SK-N-SH (cell line): ENCODE measurements around the gene SPAG9. TPM values are rescaled to one million over a fixed set of nuclear protein-coding genes. Genes with fewer than 3 reads are reported as not detected.

Source experiments
- CTCF ChIA-PET: fragments of 300-600, 350-600 bp; formaldehyde crosslinking; extraction: SDS; loops from one replicate; lab custom pipeline; 2021; lab: Yijun Ruan, JAX
- POLR2A ChIA-PET: fragments of 350-600 bp; sonication (Branson Sonifier 250); formaldehyde crosslinking; extraction: SDS; loops from one replicate; lab custom pipeline; 2020; ENCODE audit warnings: antibody characterized with exemption, inconsistent platforms; lab: Yijun Ruan, JAX
- DNase-seq: peaks from one replicate; pipeline ENCODE4 v3.0.0; 2012
- H2AFZ ChIP-seq: fragments of 200-600 bp; sonication (generic); 2 replicates; pipeline ENCODE4 v1.8.1; 2016; ENCODE audit warnings: antibody characterized with exemption, mild to moderate bottlenecking, low read depth
- H3F3A ChIP-seq: fragments of 200-600 bp; sonication (generic); replicated peaks from 2 replicates; pipeline ENCODE3; 2016; ENCODE audit warnings: antibody characterized with exemption, mild to moderate bottlenecking; ENCODE audit not compliant: insufficient read depth
- H3K27ac ChIP-seq, 2 experiments: fragments of 200-500 bp in 1 of 2; fragments of 200-600 bp in 1 of 2; sonication (Bioruptor generic) in 1 of 2; sonication (generic), shearing (Covaris generic) in 1 of 2; 2 replicates each; pipeline versions ENCODE4 v1.5.1 to v1.6.1; 2014 to 2016; ENCODE audit warnings: low read depth in 2 of 2, inconsistent platforms in 1 of 2, low read length in 1 of 2, mild to moderate bottlenecking in 1 of 2, mixed read lengths in 1 of 2
- H3K27me3 ChIP-seq: fragments of 200-600 bp; sonication (generic), shearing (Covaris generic); 2 replicates; pipeline ENCODE4 v1.6.1; 2016; ENCODE audit warnings: mixed run types; ENCODE audit not compliant: insufficient read depth
- H3K36me3 ChIP-seq, 2 experiments: fragments of 200-500 bp in 1 of 2; fragments of 200-600 bp in 1 of 2; sonication (Bioruptor generic) in 1 of 2; sonication (generic) in 1 of 2; replicated peaks in 1 of 2; 2 replicates each; pipeline versions ENCODE3 to v1.5.1; 2014 to 2016; ENCODE audit warnings: low read length in 1 of 2, mild to moderate bottlenecking in 1 of 2; ENCODE audit not compliant: insufficient read depth in 2 of 2, control insufficient read depth in 1 of 2
- H3K4me1 ChIP-seq, 2 experiments: fragments of 200-500 bp in 1 of 2; fragments of 200-600 bp in 1 of 2; sonication (Bioruptor generic) in 1 of 2; sonication (generic), shearing (Covaris generic) in 1 of 2; 2 replicates each; pipeline versions ENCODE4 v1.5.1 to v1.6.1; 2014 to 2016; ENCODE audit warnings: low read depth in 1 of 2, low read length in 1 of 2, mixed run types in 1 of 2; ENCODE audit not compliant: insufficient read depth in 2 of 2, control insufficient read depth in 1 of 2
- H3K4me2 ChIP-seq: fragments of 200-600 bp; sonication (generic), shearing (Covaris generic); 2 replicates; pipeline ENCODE4 v1.6.1; 2017; ENCODE audit warnings: mixed run types
- H3K4me3 ChIP-seq, 2 experiments: fragments of 200-500 bp in 1 of 2; fragments of 200-600 bp in 1 of 2; sonication (Bioruptor generic) in 1 of 2; sonication (generic), shearing (Covaris generic) in 1 of 2; 2 replicates each; pipeline versions ENCODE4 v1.5.1 to v1.8.1; 2014 to 2016; ENCODE audit warnings: low read depth in 2 of 2, inconsistent platforms in 1 of 2, low read length in 1 of 2, mild to moderate bottlenecking in 1 of 2, mixed read lengths in 1 of 2, moderate library complexity in 1 of 2
- H3K79me2 ChIP-seq: fragments of 200-600 bp; sonication (generic); 2 replicates; pipeline ENCODE4 v1.8.1; 2017; ENCODE audit warnings: mild to moderate bottlenecking; ENCODE audit not compliant: insufficient read depth
- H3K9ac ChIP-seq: fragments of 200-600 bp; sonication (generic); 2 replicates; pipeline ENCODE4 v1.6.1; 2017; ENCODE audit warnings: mixed run types
- H3K9me2 ChIP-seq: fragments of 200-600 bp; sonication (generic); 2 replicates; pipeline ENCODE4 v1.6.1; 2017; ENCODE audit warnings: mixed run types
- H3K9me3 ChIP-seq: fragments of 200-600 bp; sonication (generic); 2 replicates; pipeline ENCODE4 v1.6.1; 2017; ENCODE audit warnings: mixed run types, mild to moderate bottlenecking, moderate library complexity
- H4K20me1 ChIP-seq: fragments of 200-600 bp; sonication (generic); 2 replicates; pipeline ENCODE4 v1.6.1; 2017; ENCODE audit warnings: mild to moderate bottlenecking, mixed run types; ENCODE audit not compliant: insufficient read depth
- ELF1 ChIP-seq: IDR thresholded peaks from 2 replicates; pipeline ENCODE4 v1.4.0; 2012
- EP300 ChIP-seq, 2 experiments: IDR thresholded peaks; 2 replicates each; pipeline versions ENCODE4 v1.4.0 to v1.6.1; 2012; ENCODE audit warnings: borderline replicate concordance in 1 of 2, low read depth in 1 of 2, low read length in 1 of 2
- EZH2phosphoT487 ChIP-seq: fragments of 200-600 bp; sonication (generic); IDR thresholded peaks from 2 replicates; pipeline ENCODE4 v1.6.1; 2017; ENCODE audit warnings: low read depth, mixed run types, mild to moderate bottlenecking, antibody characterized with exemption, moderate library complexity, borderline replicate concordance
- FOXM1 ChIP-seq: IDR thresholded peaks from 2 replicates; pipeline ENCODE4 v1.4.0; 2012; ENCODE audit warnings: low read depth, mild to moderate bottlenecking
- GABPA ChIP-seq: IDR thresholded peaks from 2 replicates; pipeline ENCODE4 v1.4.0; 2012; ENCODE audit warnings: low read depth, mild to moderate bottlenecking
- GATA2 ChIP-seq: sonication (generic); formaldehyde crosslinking; IDR thresholded peaks from 2 replicates; pipeline ENCODE4 v1.5.0; 2020; ENCODE audit warnings: mild to moderate bottlenecking, missing genetic modification reagents
- JUND ChIP-seq: IDR thresholded peaks from 2 replicates; pipeline ENCODE4 v1.4.0; 2012
- MAX ChIP-seq: IDR thresholded peaks from 2 replicates; pipeline ENCODE4 v1.4.0; 2012; ENCODE audit warnings: low read depth
- MEF2A ChIP-seq: IDR thresholded peaks from 2 replicates; pipeline ENCODE4 v1.4.0; 2012; ENCODE audit warnings: low read depth, borderline replicate concordance
- NRF1 ChIP-seq: IDR thresholded peaks from 2 replicates; pipeline ENCODE4 v1.6.1; 2012; ENCODE audit warnings: low read depth, mild to moderate bottlenecking, low read length
- RAD21 ChIP-seq: IDR thresholded peaks from 2 replicates; pipeline ENCODE4 v1.6.1; 2012; ENCODE audit warnings: mild to moderate bottlenecking, low read length
- RCOR1 ChIP-seq: fragments of 150-350 bp; IDR thresholded peaks from 2 replicates; pipeline ENCODE4 v1.6.1; 2017; ENCODE audit warnings: antibody characterized with exemption, low read length
- RXRA ChIP-seq: IDR thresholded peaks from 2 replicates; pipeline ENCODE4 v1.4.0; 2012; ENCODE audit warnings: low read depth, mild to moderate bottlenecking, borderline replicate concordance
- SIN3A ChIP-seq: IDR thresholded peaks from 2 replicates; pipeline ENCODE4 v1.6.1; 2012; ENCODE audit warnings: low read depth, mild to moderate bottlenecking, low read length, moderate library complexity, borderline replicate concordance
- SMC3 ChIP-seq: IDR thresholded peaks from 2 replicates; pipeline ENCODE4 v1.6.1; 2012; ENCODE audit warnings: low read depth, low read length, improper control_type of control experiment
- TCF12 ChIP-seq: IDR thresholded peaks from 2 replicates; pipeline ENCODE4 v1.4.0; 2012
- YY1 ChIP-seq: IDR thresholded peaks from 2 replicates; pipeline ENCODE4 v1.4.0; 2012; ENCODE audit warnings: low read depth, mild to moderate bottlenecking
- WGBS: methylation state at CpG from one replicate; pipeline ENCODE4 v1.1.6; 2017; ENCODE audit warnings: low lambda C conversion rate; 5-methylcytosine and 5-hydroxymethylcytosine counted together
- polyA plus RNA-seq, 3 experiments: library from polyadenylated mRNA; depleted of rRNA; stranded (reverse); fragments of >200 nt; gene quantifications; 2 replicates each; pipeline ENCODE4 v1.2.3, GENCODE V29; 2012
- TF ChIP-seq, protein P1 (sequence below): IDR thresholded peaks from 2 replicates; pipeline ENCODE4; 2012
- TF ChIP-seq, protein P2 (sequence below): fragments of 150-350 bp; IDR thresholded peaks from 2 replicates; pipeline ENCODE4 v1.6.1; 2017; ENCODE audit warnings: antibody characterized with exemption, low read length, low read depth, borderline replicate concordance
- TF ChIP-seq, protein P3 (sequence below): IDR thresholded peaks from 2 replicates; pipeline ENCODE4 v1.6.1; 2012; ENCODE audit warnings: mild to moderate bottlenecking, low read depth, low read length, moderate library complexity
- TF ChIP-seq, protein P4 (sequence below): fragments of 200-600 bp; sonication (generic); IDR thresholded peaks from 2 replicates; pipeline ENCODE4 v1.6.1; 2017; ENCODE audit warnings: antibody characterized with exemption, mild to moderate bottlenecking, moderate library complexity

The SPAG9 gene
- polyA plus RNA-seq, 1 of the 3 experiments (the other 2 are of a cell fraction), result 32.1 TPM

DNA sequence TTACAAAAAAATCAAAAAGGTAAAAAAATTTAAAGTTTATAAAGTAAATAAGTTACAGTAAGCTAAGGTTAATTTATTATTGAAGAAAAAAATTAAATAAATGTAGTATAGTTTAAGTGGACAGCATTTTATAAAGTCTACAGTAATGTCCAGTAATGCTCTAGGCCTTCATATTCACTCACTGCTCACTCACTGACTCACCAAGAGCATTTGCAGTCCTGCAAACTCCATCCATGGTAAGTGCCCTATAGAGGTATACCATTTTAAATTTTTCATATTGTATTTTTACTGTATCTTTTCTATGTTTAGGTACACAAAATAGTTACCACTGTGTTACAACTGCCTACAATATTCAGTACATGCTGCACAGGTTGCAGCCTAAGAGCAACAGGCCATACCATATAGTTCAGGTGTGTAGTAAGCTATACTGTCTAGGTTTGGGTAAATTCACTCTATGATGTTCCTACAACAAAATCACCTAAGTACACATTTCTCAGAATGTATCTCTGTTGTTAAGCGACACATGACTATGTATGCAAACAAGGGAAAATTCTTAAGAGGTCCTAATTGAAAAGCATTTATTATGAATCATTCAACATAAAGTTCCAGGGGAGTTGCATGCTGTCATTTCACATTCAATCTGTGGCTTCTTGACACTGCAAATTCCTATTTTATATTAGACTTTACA lies 92.3 kb downstream of the SPAG9 start:
- ChIA-PET POLR2A (interaction anchor here (0.7 kb wide), 1 partner anchor 321 kb away, joined by 3 read pairs; no protein-coding TSS in a partner anchor), CTCF (interaction anchor here (0.6 to 4.8 kb wide), 6 partner anchors 14 to 36 kb away, joined by 3 to 19 read pairs (median 4); no protein-coding TSS in a partner anchor)
- Histone ChIP-seq H3K79me2 (peaks cover 80% of the 10 kb centered on the region; the same call in 1 of the 2 replicates), H3K9me3 (no peaks in the 10 kb centered on the region), H3F3A (peaks cover 12% of the 10 kb centered on the region), H3K36me3 (peaks cover 5 to 35% of the 10 kb centered on the region in 2 experiments), H3K4me3 (no peak overlapping the region), H3K9ac (no peak overlapping the region), H3K27ac (peak overlapping the region in 1 of 2 experiments; percentile 59; a peak in 2 of 4 replicates), H4K20me1 (no peaks in the 10 kb centered on the region), H3K27me3 (no peaks in the 10 kb centered on the region)
- no peak for DNase-seq
- WGBS, result 82% methylated on average over 1 of the region's 1 CpG
- no peak for TF ChIP-seq MEF2A
- no peak for TF ChIP-seq JUND
- TF ChIP-seq NRF1, result no peak
- no peak for TF ChIP-seq SIN3A
- peak; percentile 22; the same call in 1 of the 2 replicates for TF ChIP-seq TCF12
- TF ChIP-seq MAX, result no peak
- TF ChIP-seq, protein P1, sequence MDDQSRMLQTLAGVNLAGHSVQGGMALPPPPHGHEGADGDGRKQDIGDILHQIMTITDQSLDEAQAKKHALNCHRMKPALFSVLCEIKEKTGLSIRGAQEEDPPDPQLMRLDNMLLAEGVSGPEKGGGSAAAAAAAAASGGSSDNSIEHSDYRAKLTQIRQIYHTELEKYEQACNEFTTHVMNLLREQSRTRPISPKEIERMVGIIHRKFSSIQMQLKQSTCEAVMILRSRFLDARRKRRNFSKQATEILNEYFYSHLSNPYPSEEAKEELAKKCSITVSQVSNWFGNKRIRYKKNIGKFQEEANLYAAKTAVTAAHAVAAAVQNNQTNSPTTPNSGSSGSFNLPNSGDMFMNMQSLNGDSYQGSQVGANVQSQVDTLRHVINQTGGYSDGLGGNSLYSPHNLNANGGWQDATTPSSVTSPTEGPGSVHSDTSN, result 0 out of 2 replicates have a peak, but pooled peaks have one; percentile 12
- TF ChIP-seq SMC3, result no peak
- TF ChIP-seq EZH2phosphoT487, result no peak
- no peak for TF ChIP-seq ELF1
- TF ChIP-seq RXRA, result no peak
- no peak for TF ChIP-seq FOXM1
- TF ChIP-seq YY1, result no peak
- TF ChIP-seq GATA2 (CRISPR knock-in tag), result no peak
- TF ChIP-seq GABPA, result no peak
- TF ChIP-seq, protein P2, sequence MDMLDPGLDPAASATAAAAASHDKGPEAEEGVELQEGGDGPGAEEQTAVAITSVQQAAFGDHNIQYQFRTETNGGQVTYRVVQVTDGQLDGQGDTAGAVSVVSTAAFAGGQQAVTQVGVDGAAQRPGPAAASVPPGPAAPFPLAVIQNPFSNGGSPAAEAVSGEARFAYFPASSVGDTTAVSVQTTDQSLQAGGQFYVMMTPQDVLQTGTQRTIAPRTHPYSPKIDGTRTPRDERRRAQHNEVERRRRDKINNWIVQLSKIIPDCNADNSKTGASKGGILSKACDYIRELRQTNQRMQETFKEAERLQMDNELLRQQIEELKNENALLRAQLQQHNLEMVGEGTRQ, result no peak
- no peak for TF ChIP-seq RAD21
- TF ChIP-seq, all 33 proteins: peak for 2
- no peaks in the 10 kb centered on the region for H3K9me2 ChIP-seq
- no peak overlapping the region for H2AFZ ChIP-seq
- peak overlapping the region; percentile 61; the same call in 1 of the 2 replicates for H3K4me2 ChIP-seq
- peaks cover 0 to 11% of the 10 kb centered on the region in 2 experiments; a peak in 2 of 4 replicates for H3K4me1 ChIP-seq

DNA sequence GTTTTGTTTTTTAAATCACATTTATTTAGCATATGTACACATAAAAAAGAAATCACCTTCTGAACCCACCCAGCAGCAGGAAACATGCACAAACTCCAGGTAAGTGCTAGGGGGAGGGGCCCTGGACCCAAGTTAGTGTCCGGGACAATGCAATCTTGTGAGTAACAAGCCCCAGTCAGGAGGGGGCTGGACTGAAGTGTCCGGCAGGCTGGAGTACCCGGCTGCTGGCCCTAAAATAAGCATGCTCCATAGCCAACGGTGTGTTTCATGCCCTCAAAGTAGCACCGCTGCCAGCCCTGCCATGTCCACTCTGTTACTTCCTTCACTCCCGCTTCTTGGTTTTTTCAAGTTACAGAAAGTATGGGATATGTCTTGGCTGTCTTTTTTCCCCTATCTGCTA lies 102.1 kb downstream of the SPAG9 start:
- no peak overlapping the region for H2AFZ ChIP-seq
- H3K27me3 ChIP-seq, result no peaks in the 10 kb centered on the region
- 92% methylated on average over 6 of the region's 6 CpGs for WGBS
- peaks cover 7 to 16% of the 10 kb centered on the region in 2 experiments; a peak in 3 of 4 replicates for H3K4me1 ChIP-seq
- POLR2A ChIA-PET, result no interaction called here
- no peaks in the 10 kb centered on the region for H3K9me3 ChIP-seq
- H4K20me1 ChIP-seq, result no peaks in the 10 kb centered on the region
- H3K4me2 ChIP-seq, result no peak overlapping the region
- H3F3A ChIP-seq, result peaks cover 23% of the 10 kb centered on the region
- H3K27ac ChIP-seq, result no peak overlapping the region
- H3K4me3 ChIP-seq, result no peak overlapping the region
- peaks cover 43 to 50% of the 10 kb centered on the region in 2 experiments for H3K36me3 ChIP-seq
- no peak overlapping the region for H3K9ac ChIP-seq
- no peak for DNase-seq
- H3K9me2 ChIP-seq, result no peaks in the 10 kb centered on the region
- CTCF ChIA-PET, result interaction anchor here (0.8 to 2.1 kb wide), 4 partner anchors 11 to 135 kb away, joined by 3 to 16 read pairs (median 6); partner anchors contain the start of gene NME1
- H3K79me2 ChIP-seq, result peaks cover 13% of the 10 kb centered on the region
- TF ChIP-seq, protein P3, sequence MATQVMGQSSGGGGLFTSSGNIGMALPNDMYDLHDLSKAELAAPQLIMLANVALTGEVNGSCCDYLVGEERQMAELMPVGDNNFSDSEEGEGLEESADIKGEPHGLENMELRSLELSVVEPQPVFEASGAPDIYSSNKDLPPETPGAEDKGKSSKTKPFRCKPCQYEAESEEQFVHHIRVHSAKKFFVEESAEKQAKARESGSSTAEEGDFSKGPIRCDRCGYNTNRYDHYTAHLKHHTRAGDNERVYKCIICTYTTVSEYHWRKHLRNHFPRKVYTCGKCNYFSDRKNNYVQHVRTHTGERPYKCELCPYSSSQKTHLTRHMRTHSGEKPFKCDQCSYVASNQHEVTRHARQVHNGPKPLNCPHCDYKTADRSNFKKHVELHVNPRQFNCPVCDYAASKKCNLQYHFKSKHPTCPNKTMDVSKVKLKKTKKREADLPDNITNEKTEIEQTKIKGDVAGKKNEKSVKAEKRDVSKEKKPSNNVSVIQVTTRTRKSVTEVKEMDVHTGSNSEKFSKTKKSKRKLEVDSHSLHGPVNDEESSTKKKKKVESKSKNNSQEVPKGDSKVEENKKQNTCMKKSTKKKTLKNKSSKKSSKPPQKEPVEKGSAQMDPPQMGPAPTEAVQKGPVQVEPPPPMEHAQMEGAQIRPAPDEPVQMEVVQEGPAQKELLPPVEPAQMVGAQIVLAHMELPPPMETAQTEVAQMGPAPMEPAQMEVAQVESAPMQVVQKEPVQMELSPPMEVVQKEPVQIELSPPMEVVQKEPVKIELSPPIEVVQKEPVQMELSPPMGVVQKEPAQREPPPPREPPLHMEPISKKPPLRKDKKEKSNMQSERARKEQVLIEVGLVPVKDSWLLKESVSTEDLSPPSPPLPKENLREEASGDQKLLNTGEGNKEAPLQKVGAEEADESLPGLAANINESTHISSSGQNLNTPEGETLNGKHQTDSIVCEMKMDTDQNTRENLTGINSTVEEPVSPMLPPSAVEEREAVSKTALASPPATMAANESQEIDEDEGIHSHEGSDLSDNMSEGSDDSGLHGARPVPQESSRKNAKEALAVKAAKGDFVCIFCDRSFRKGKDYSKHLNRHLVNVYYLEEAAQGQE, result no peak
- TF ChIP-seq NRF1 (no peak), EP300 (IDR thresholded peaks at IDR 0.05; ENCODE audit: borderline replicate concordance in 1 of 2, low read depth in 1 of 2, low read length in 1 of 2) (no peak), SMC3 (no peak), RCOR1 (no peak)
- TF ChIP-seq, protein P4, sequence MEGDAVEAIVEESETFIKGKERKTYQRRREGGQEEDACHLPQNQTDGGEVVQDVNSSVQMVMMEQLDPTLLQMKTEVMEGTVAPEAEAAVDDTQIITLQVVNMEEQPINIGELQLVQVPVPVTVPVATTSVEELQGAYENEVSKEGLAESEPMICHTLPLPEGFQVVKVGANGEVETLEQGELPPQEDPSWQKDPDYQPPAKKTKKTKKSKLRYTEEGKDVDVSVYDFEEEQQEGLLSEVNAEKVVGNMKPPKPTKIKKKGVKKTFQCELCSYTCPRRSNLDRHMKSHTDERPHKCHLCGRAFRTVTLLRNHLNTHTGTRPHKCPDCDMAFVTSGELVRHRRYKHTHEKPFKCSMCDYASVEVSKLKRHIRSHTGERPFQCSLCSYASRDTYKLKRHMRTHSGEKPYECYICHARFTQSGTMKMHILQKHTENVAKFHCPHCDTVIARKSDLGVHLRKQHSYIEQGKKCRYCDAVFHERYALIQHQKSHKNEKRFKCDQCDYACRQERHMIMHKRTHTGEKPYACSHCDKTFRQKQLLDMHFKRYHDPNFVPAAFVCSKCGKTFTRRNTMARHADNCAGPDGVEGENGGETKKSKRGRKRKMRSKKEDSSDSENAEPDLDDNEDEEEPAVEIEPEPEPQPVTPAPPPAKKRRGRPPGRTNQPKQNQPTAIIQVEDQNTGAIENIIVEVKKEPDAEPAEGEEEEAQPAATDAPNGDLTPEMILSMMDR, result no peak
